Measurements from ENCODE around the gene SSTR4. TPM values are rescaled to one million over a fixed set of nuclear protein-coding genes. Genes with fewer than 3 reads are reported as not detected.

SSTR4 gene
- total and polyA plus RNA-seq, 2 experiments from 2014 or later: not detected

GRCh38 chr20:23062632-23063031 is 27.5 kb downstream of the SSTR4 start:
- no peaks in the 10 kb centered on the region for H3K9me2 ChIP-seq (ENCODE audit: insufficient read depth)
- H3K4me2 ChIP-seq (ENCODE audit: unreplicated experiment): no peak overlapping the region
- TF ChIP-seq EZH2phosphoT487 (IDR thresholded peaks at IDR 0.05; ENCODE audit: insufficient read depth, low read depth) (no peak), EZH2 (IDR thresholded peaks at IDR 0.05; ENCODE audit: insufficient read depth, poor library complexity, severe bottlenecking) (no peak)
- no peak overlapping the region for H3K4me3 ChIP-seq
- no peaks in the 10 kb centered on the region for H4K20me1 ChIP-seq (ENCODE audit: insufficient read depth)
- no peaks in the 10 kb centered on the region for H3K79me2 ChIP-seq (ENCODE audit: insufficient read depth)
- peaks cover 16% of the 10 kb centered on the region for H3F3A ChIP-seq (ENCODE audit: insufficient read depth)
- peaks cover 11% of the 10 kb centered on the region for H3K4me1 ChIP-seq (ENCODE audit: insufficient read depth)
- no peaks in the 10 kb centered on the region for H3K9me3 ChIP-seq (ENCODE audit: low read depth)
- no peaks in the 10 kb centered on the region for H3K27me3 ChIP-seq (replicated peaks; ENCODE audit: insufficient read depth)
- no peaks in the 10 kb centered on the region for H3K36me3 ChIP-seq (ENCODE audit: low read depth)
- in situ Hi-C loops (cut with MboI): loop anchor here (25.0 kb wide), 1 partner anchor 175 kb away; no protein-coding TSS in a partner anchor
- no peak for DNase-seq
- H3K9ac ChIP-seq: no peak overlapping the region
- no peak overlapping the region for H2AFZ ChIP-seq
- H3K27ac ChIP-seq: no peak overlapping the region

- no peak overlapping the region for H3K27ac ChIP-seq
- H3K4me3 ChIP-seq: no peak overlapping the region
- H3K27me3 ChIP-seq (replicated peaks; ENCODE audit: insufficient read depth): no peaks in the 10 kb centered on the region
- peaks cover 11% of the 10 kb centered on the region for H3K4me1 ChIP-seq (ENCODE audit: insufficient read depth)
- 96 to 98% methylated on average over 3 of the region's 3 CpGs for WGBS, 2 experiments (ENCODE audit: low coverage in 1 of 2, low lambda C conversion rate in 2 of 2, missing lambda C conversion rate in 2 of 2)
- H3K4me2 ChIP-seq (ENCODE audit: unreplicated experiment): no peak overlapping the region
- H3K9ac ChIP-seq: no peak overlapping the region
- TF ChIP-seq EZH2 (IDR thresholded peaks at IDR 0.05; ENCODE audit: insufficient read depth, poor library complexity, severe bottlenecking) (no peak), EZH2phosphoT487 (IDR thresholded peaks at IDR 0.05; ENCODE audit: insufficient read depth, low read depth) (no peak)
- H3K79me2 ChIP-seq (ENCODE audit: insufficient read depth): no peaks in the 10 kb centered on the region
- H2AFZ ChIP-seq: no peak overlapping the region
- no peaks in the 10 kb centered on the region for H3K36me3 ChIP-seq (ENCODE audit: low read depth)
- no peaks in the 10 kb centered on the region for H3K9me3 ChIP-seq (ENCODE audit: low read depth)
- no peak for DNase-seq
- in situ Hi-C loops (cut with MboI): loop anchor here (25.0 kb wide), 1 partner anchor 174 kb away; no protein-coding TSS in a partner anchor
- H3K9me2 ChIP-seq (ENCODE audit: insufficient read depth): no peaks in the 10 kb centered on the region
- no peaks in the 10 kb centered on the region for H4K20me1 ChIP-seq (ENCODE audit: insufficient read depth)
- H3F3A ChIP-seq (ENCODE audit: insufficient read depth): peaks cover 16% of the 10 kb centered on the region
Measured at GRCh38 chr20:23063168-23063567, 28.1 kb downstream of the SSTR4 start.

- WGBS, 2 experiments (ENCODE audit: low coverage in 1 of 2, low lambda C conversion rate in 2 of 2, missing lambda C conversion rate in 2 of 2): 84 to 100% methylated on average over 2 of the region's 2 CpGs
- Histone ChIP-seq H3K4me2 (ENCODE audit: unreplicated experiment) (no peak overlapping the region), H3K27ac (no peak overlapping the region), H4K20me1 (ENCODE audit: insufficient read depth) (no peaks in the 10 kb centered on the region), H3K9ac (no peak overlapping the region), H3K79me2 (ENCODE audit: insufficient read depth) (no peaks in the 10 kb centered on the region), H3K27me3 (replicated peaks; ENCODE audit: insufficient read depth) (no peaks in the 10 kb centered on the region), H3K9me3 (ENCODE audit: low read depth) (no peaks in the 10 kb centered on the region), H3F3A (ENCODE audit: insufficient read depth) (peaks cover 16% of the 10 kb centered on the region), H3K4me1 (ENCODE audit: insufficient read depth) (peaks cover 11% of the 10 kb centered on the region), H3K9me2 (ENCODE audit: insufficient read depth) (no peaks in the 10 kb centered on the region), H3K36me3 (ENCODE audit: low read depth) (no peaks in the 10 kb centered on the region), H3K4me3 (no peak overlapping the region), H2AFZ (no peak overlapping the region)
- in situ Hi-C loops (cut with MboI): loop anchor here (25.0 kb wide), 1 partner anchor 174 kb away; no protein-coding TSS in a partner anchor
- TF ChIP-seq EZH2phosphoT487 (IDR thresholded peaks at IDR 0.05; ENCODE audit: insufficient read depth, low read depth): no peak
- TF ChIP-seq EZH2 (IDR thresholded peaks at IDR 0.05; ENCODE audit: insufficient read depth, poor library complexity, severe bottlenecking): no peak
- no peak for DNase-seq
Measured at GRCh38 chr20:23063581-23063980, 28.5 kb downstream of the SSTR4 start.

- Histone ChIP-seq H3F3A (ENCODE audit: insufficient read depth) (peaks cover 15% of the 10 kb centered on the region), H3K36me3 (ENCODE audit: low read depth) (no peaks in the 10 kb centered on the region), H4K20me1 (ENCODE audit: insufficient read depth) (no peaks in the 10 kb centered on the region), H3K27ac (no peak overlapping the region), H3K4me2 (ENCODE audit: unreplicated experiment) (no peak overlapping the region), H3K4me3 (no peak overlapping the region), H3K27me3 (replicated peaks; ENCODE audit: insufficient read depth) (no peaks in the 10 kb centered on the region), H3K9me2 (ENCODE audit: insufficient read depth) (no peaks in the 10 kb centered on the region), H2AFZ (no peak overlapping the region), H3K9me3 (ENCODE audit: low read depth) (no peaks in the 10 kb centered on the region), H3K9ac (no peak overlapping the region), H3K4me1 (ENCODE audit: insufficient read depth) (peaks cover 11% of the 10 kb centered on the region), H3K79me2 (ENCODE audit: insufficient read depth) (no peaks in the 10 kb centered on the region)
- WGBS, 2 experiments (ENCODE audit: low coverage in 1 of 2, low lambda C conversion rate in 2 of 2, missing lambda C conversion rate in 2 of 2): 81 to 84% methylated on average over 9 of the region's 9 CpGs
- TF ChIP-seq EZH2 (IDR thresholded peaks at IDR 0.05; ENCODE audit: insufficient read depth, poor library complexity, severe bottlenecking) (no peak), EZH2phosphoT487 (IDR thresholded peaks at IDR 0.05; ENCODE audit: insufficient read depth, low read depth) (no peak)
- in situ Hi-C loops (cut with MboI): loop anchor here (25.0 kb wide), 1 partner anchor 172 kb away; no protein-coding TSS in a partner anchor
- no peak for DNase-seq
Measured at GRCh38 chr20:23065266-23066201, 30.4 kb downstream of the SSTR4 start.
